HEK293T (cell line): ENCODE data around the gene AIFM3.

ENCODE experiments used
- CTCF ChIA-PET: fragments of 350-600 bp; formaldehyde crosslinking; extraction: SDS; loops from one replicate; lab custom pipeline; 2021; ENCODE audit warnings: antibody characterized with exemption, inconsistent platforms; lab: Yijun Ruan, JAX
- POLR2A ChIA-PET: fragments of 350-600 bp; formaldehyde crosslinking; extraction: SDS; loops from one replicate; lab custom pipeline; 2020; ENCODE audit warnings: antibody characterized with exemption, inconsistent platforms; lab: Yijun Ruan, JAX
- DNase-seq: peaks from one replicate; pipeline ENCODE4 v3.0.0; 2012; ENCODE audit warnings: mixed read lengths; ENCODE audit errors: extremely low spot score
- ARNT ChIP-seq: fragments of 450-650 bp; IDR thresholded peaks from 2 replicates; pipeline ENCODE4 v1.6.1; 2017; ENCODE audit warnings: mild to moderate bottlenecking
- BHLHE40 ChIP-seq: fragments of 450-650 bp; IDR thresholded peaks from 2 replicates; pipeline ENCODE4 v1.6.1; 2016; ENCODE audit warnings: mild to moderate bottlenecking, moderate library complexity, borderline replicate concordance
- CTBP1 ChIP-seq: fragments of 450-650 bp; IDR thresholded peaks from 2 replicates; pipeline ENCODE4 v1.6.1; 2016; ENCODE audit warnings: borderline replicate concordance
- ELF4 ChIP-seq: fragments of 450-650 bp; IDR thresholded peaks from 2 replicates; pipeline ENCODE4 v1.6.1; 2017; ENCODE audit warnings: antibody characterized with exemption
- FOXA1 ChIP-seq: fragments of 450-650 bp; IDR thresholded peaks from 2 replicates; pipeline ENCODE4 v1.6.1; 2016; ENCODE audit warnings: mild to moderate bottlenecking
- FOXK2 ChIP-seq: fragments of 450-650 bp; IDR thresholded peaks from 2 replicates; pipeline ENCODE4 v1.6.1; 2016; ENCODE audit warnings: mild to moderate bottlenecking
- FOXM1 ChIP-seq: fragments of 450-650 bp; IDR thresholded peaks from 2 replicates; pipeline ENCODE4 v1.6.1; 2017; ENCODE audit warnings: mild to moderate bottlenecking, borderline replicate concordance
- HDGF ChIP-seq: fragments of 450-650 bp; IDR thresholded peaks from 2 replicates; pipeline ENCODE4 v1.6.1; 2017; ENCODE audit warnings: antibody characterized with exemption, borderline replicate concordance
- L3MBTL2 ChIP-seq: fragments of 450-650 bp; conservative IDR thresholded peaks from 2 replicates; pipeline ENCODE4 v1.6.1; 2016; ENCODE audit warnings: mild to moderate bottlenecking
- LEF1 ChIP-seq: fragments of 450-650 bp; IDR thresholded peaks from 2 replicates; pipeline ENCODE4 v1.6.1; 2017; ENCODE audit warnings: mild to moderate bottlenecking, borderline replicate concordance
- NFRKB ChIP-seq: fragments of 450-650 bp; IDR thresholded peaks from 2 replicates; pipeline ENCODE4 v1.6.1; 2016; ENCODE audit warnings: mild to moderate bottlenecking, moderate library complexity
- SP1 ChIP-seq: fragments of 450-650 bp; IDR thresholded peaks from 2 replicates; pipeline ENCODE4 v1.6.1; 2017
- SUZ12 ChIP-seq: fragments of 450-650 bp; IDR thresholded peaks from 2 replicates; pipeline ENCODE4 v1.6.1; 2016; ENCODE audit warnings: mild to moderate bottlenecking
- TARDBP ChIP-seq: fragments of 450-650 bp; IDR thresholded peaks from 2 replicates; pipeline ENCODE4 v1.6.1; 2016
- ZNF384 ChIP-seq: fragments of 450-650 bp; IDR thresholded peaks from 2 replicates; pipeline ENCODE4 v1.6.1; 2016
- TF ChIP-seq, protein P1 (sequence below): fragments of 450-650 bp; IDR thresholded peaks from 2 replicates; pipeline ENCODE4 v1.6.1; 2016

AIFM3 gene

DNA sequence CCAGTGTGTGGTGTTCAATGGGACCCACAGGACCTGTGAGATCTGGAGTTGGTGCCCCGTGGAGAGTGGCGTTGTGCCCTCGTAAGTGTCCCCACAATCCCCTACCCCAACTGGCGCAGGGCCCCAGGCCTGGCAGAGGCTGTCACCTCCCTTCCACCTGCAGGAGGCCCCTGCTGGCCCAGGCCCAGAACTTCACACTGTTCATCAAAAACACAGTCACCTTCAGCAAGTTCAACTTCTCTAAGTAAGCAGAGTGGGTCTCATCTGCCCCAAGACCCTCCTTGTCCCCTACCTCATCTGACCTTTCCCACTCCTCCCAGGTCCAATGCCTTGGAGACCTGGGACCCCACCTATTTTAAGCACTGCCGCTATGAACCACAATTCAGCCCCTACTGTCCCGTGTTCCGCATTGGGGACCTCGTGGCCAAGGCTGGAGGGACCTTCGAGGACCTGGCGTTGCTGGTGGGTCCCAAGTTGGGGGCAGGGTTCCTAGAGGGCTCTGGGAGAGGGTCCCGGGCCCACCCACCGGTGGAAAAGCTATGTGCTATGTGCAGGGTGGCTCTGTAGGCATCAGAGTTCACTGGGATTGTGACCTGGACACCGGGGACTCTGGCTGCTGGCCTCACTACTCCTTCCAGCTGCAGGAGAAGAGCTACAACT, 56.0 kb downstream of the AIFM3 start:
- TF ChIP-seq ARNT: no peak
- no peak for TF ChIP-seq FOXA1
- no peak for TF ChIP-seq ZNF384
- TF ChIP-seq HDGF: no peak
- TF ChIP-seq L3MBTL2: no peak
- no peak for TF ChIP-seq CTBP1
- TF ChIP-seq TARDBP: no peak
- no peak for TF ChIP-seq ELF4
- TF ChIP-seq SUZ12: no peak
- TF ChIP-seq FOXK2: no peak
- TF ChIP-seq NFRKB: no peak
- TF ChIP-seq LEF1: no peak
- no peak for TF ChIP-seq SP1
- ChIA-PET POLR2A (interaction anchor here (1.3 kb wide), 1 partner anchor 21 kb away, joined by 4 read pairs; the partner anchor contains the start of gene THAP7), CTCF (interaction anchor here (0.8 kb wide), 1 partner anchor 137 kb away, joined by 7 read pairs; no protein-coding TSS in a partner anchor)
- DNase-seq: no peak

DNA sequence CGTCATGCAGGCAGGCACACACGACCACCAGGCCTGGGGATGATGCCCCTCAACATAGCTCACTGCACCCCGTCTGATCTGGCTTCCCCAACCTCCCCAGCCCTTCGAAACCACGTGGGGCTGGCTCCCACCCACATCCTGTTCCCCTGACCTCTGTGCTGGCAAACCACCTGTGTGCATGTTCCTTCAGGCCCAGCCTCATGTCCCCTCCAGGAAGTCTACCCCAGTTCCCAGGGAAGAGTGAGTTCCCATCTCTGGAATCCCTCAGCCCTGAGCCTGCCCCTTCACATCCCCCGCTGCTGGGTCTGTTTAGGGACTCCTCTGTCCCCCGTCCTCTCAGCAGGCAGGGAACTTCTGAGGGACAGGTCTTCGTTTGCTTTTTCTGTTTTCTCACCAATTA, 58.2 kb downstream of the AIFM3 start:
- CTCF ChIA-PET: no interaction called here
- TF ChIP-seq ZNF384 (no peak), ELF4 (no peak), L3MBTL2 (no peak), FOXM1 (no peak), ARNT (no peak), SUZ12 (no peak)
- TF ChIP-seq, protein P1, sequence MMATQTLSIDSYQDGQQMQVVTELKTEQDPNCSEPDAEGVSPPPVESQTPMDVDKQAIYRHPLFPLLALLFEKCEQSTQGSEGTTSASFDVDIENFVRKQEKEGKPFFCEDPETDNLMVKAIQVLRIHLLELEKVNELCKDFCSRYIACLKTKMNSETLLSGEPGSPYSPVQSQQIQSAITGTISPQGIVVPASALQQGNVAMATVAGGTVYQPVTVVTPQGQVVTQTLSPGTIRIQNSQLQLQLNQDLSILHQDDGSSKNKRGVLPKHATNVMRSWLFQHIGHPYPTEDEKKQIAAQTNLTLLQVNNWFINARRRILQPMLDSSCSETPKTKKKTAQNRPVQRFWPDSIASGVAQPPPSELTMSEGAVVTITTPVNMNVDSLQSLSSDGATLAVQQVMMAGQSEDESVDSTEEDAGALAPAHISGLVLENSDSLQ: no peak
- DNase-seq: no peak
- POLR2A ChIA-PET: no interaction called here

DNA sequence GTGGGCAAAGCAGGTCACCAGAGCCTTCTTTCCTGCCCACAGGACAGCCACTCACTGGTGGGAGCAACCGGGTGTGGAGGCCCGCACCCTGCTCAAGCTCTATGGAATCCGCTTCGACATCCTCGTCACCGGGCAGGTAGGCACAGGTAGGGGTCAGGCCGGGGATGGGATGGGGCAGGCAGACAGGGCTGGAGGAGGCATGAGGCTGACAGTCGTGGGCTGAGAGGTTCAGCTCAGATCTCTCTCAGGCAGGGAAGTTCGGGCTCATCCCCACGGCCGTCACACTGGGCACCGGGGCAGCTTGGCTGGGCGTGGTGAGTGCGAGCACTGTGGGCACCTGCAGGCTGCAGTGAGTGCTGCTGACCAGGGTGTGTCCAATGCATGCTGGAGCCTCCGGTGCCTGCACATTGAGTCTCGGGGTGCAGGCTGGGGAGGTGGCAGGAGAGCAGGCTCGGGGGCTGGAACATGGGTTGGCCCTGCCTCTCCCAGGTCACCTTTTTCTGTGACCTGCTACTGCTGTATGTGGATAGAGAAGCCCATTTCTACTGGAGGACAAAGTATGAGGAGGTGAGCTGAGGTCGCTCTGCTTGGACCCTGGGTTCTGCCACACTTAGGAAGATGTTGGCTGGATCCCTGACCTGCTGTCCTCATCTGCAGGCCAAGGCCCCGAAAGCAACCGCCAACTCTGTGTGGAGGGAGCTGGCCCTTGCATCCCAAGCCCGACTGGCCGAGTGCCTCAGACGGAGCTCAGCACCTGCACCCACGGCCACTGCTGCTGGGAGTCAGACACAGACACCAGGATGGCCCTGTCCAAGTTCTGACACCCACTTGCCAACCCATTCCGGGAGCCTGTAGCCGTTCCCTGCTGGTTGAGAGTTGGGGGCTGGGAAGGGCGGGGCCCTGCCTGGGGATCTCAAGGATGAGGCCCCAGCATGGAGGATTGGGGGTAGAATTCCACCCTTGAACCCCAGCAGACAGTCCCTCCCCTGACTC, 59.0 kb downstream of the AIFM3 start:
- ChIA-PET POLR2A (interaction anchor here (0.6 to 1.0 kb wide), 2 partner anchors 24 to 531 kb away, joined by 3 read pairs; partner anchors contain the start of gene THAP7), CTCF (interaction anchor here (0.6 kb wide), 1 partner anchor 11 kb away, joined by 5 read pairs; no protein-coding TSS in a partner anchor)
- DNase-seq: no peak
- TF ChIP-seq, protein P1: no peak

DNA sequence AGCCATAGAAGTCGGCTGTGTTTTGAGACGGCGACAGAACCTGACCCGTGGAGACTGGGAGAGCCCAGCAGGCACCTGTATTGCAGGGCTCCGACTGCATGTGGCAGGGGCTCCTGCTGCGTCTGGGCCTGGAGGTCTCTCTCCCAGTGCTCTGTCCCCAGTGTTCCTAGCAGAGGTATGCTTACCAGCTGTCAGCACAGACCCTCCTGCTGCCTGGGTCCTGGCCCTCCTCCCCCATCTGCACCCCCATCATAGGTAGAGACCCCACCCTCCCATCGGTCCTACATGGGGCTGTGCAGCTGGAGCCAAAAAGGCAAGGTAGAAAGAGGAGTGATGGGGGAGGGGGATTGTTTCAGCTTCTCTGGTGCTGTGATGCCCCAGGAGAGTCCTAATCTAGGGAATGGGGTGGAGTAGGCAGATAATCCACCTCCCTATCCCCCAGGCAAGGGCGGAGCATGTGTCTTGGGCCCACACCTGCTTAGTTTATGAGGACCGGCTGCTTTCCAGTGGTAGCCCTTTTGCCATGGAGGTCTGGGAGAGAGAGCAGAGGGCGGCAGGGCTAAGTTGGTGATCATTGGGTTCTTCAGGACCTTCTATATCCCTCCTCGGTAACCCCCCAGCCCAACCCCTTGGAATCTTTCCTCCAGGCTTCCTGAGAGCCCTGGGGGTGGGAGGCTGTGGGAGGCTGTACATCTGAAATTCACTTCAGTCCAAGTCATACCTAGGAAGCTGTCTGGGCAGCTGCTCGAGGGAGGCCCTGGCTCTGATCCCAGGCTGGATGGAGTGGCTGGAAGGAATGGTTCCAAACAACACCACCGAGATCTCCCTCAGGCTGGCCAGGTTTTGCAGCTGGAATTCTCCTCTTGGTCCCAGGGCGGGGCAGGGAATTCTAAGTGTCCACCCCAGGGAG, 60.0 kb downstream of the AIFM3 start:
- TF ChIP-seq ELF4: no peak
- no peak for DNase-seq
- POLR2A ChIA-PET: interaction anchor here (1.0 kb wide), 1 partner anchor 25 kb away, joined by 3 read pairs; the partner anchor contains the start of gene THAP7
- CTCF ChIA-PET: interaction anchor here (0.6 kb wide), 1 partner anchor 10 kb away, joined by 5 read pairs; no protein-coding TSS in a partner anchor

DNA sequence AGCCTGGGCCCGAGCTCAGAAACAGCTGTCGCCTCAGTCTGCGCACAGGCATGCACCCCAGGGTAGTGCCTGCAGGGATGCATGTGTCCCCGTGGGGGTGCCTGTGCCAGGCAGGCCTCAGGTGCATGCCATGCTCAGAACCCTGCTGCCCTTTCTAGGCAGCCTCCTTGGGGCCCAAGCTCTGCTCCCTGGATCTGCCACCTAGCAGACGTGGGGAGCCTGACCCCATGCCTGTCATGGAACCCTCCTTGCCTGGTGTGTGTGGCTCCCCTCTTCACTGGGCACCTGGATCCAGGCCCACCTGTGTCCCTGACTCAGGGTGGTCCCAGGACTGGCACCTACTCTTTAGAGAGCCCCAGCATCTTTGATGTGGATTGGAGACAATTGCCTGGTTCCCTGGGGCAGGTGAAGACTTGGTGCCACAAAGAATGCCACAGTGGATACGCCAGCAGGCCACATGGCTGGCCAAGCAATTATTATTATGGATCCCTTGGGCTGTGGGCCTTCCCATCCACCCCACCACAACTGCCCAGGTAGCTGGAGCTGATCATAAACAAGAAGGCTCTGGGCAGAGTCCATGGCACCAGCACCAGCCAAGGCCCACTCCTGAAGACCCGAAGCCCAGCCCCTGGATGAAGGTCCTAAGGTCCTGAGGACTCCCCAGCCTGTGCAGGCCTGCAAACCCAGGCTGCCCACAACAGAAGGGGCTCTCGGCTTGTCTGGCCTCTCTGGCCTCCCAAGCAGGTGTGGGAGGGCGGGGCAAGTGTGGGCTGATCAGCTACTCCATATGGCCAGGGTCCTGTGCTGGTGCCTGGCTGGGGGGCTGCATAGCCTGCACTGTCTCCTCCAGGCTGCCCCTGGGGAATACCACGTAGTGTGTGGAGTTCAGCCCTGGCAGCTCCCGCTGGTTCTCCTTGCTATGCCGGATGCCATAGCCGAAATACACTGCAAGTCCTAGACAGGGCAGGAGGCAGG, 61.5 kb downstream of the AIFM3 start:
- TF ChIP-seq FOXM1: no peak
- TF ChIP-seq L3MBTL2: no peak
- no peak for TF ChIP-seq ARNT
- TF ChIP-seq ZNF384: no peak
- TF ChIP-seq BHLHE40: no peak
- TF ChIP-seq FOXA1: no peak
- no peak for TF ChIP-seq ELF4
- TF ChIP-seq HDGF: no peak
- TF ChIP-seq FOXK2: no peak
- DNase-seq: no peak
- ChIA-PET POLR2A (interaction anchor here (1.4 kb wide), 1 partner anchor 27 kb away, joined by 4 read pairs; the partner anchor contains the start of gene THAP7), CTCF (no interaction called here)
